ENCODE measurements around the gene BCAR3. TPM values are rescaled to one million over a fixed set of nuclear protein-coding genes. Genes with fewer than 3 reads are reported as not detected.
A peak's percentile ranks its signal among the peaks of the same experiment; 100 is the strongest.

BCAR3 gene
- total and polyA plus RNA-seq, 2 donors from 2014 or later = 25.4 to 28.4 TPM

- H3K27me3 ChIP-seq (ENCODE audit: control insufficient read depth, insufficient read depth, low read length) = no peaks in the 10 kb centered on the region
- FAIRE-seq (no peak), DNase-seq (no peak)
- peaks cover 0 to 25% (median 6%) of the 10 kb centered on the region in 3 donors for H3K4me1 ChIP-seq (ENCODE audit: control insufficient read depth in 2 of 3, insufficient read depth in 2 of 3, low read depth in 1 of 3, low read length in 3 of 3)
- no peak overlapping the region for H3K9ac ChIP-seq (ENCODE audit: low read length in 3 of 3)
- no peak overlapping the region for H3K4me3 ChIP-seq (ENCODE audit: low read length in 3 of 3)
- H3K36me3 ChIP-seq (ENCODE audit: control insufficient read depth in 2 of 3, insufficient read depth in 3 of 3, low read length in 3 of 3) = no peaks in the 10 kb centered on the region
- intact Hi-C loops (cut with DNase I) = no loop called here
- H3K27ac ChIP-seq (ENCODE audit: low read depth in 2 of 2, low read length in 2 of 2) = no peak overlapping the region
- no peaks in the 10 kb centered on the region for H3K9me3 ChIP-seq (ENCODE audit: control insufficient read depth in 2 of 3, insufficient read depth in 1 of 3, low read length in 3 of 3)
- TF ChIP-seq CTCF (IDR thresholded peaks at IDR 0.05; ENCODE audit: borderline replicate concordance, extremely low read depth, insufficient read depth) = no peak
Observed at GRCh38 chr1:93665015-93665414, 16.6 kb downstream of the BCAR3 start.

DNA sequence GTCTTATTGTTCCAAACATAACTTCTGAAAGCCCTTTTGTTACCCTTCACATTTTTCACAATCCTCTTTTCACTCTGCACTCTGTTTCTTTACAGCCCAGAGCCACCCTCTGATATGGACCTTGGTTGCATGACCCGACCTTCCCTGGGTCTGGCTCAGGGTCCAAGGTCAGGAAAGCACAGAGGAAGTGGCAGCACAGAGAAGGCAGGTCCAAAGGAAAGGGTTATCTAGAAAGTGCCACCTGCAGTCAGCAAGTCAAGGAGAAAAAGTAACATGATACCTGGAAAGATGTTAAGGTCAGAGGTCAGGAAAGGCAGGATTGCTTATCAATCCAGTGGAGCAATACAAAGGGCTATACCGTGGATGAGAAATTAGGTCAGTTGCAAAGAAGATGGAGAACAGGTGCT, 18.4 kb downstream of the BCAR3 start:
- no peak for FAIRE-seq
- DNase-seq = no peak
- Histone ChIP-seq H3K9ac (ENCODE audit: low read length in 3 of 3) (no peak overlapping the region), H3K4me1 (ENCODE audit: control insufficient read depth in 2 of 3, insufficient read depth in 2 of 3, low read depth in 1 of 3, low read length in 3 of 3) (peaks cover 0 to 25% (median 6%) of the 10 kb centered on the region in 3 donors), H3K4me3 (ENCODE audit: low read length in 3 of 3) (no peak overlapping the region), H3K9me3 (ENCODE audit: control insufficient read depth in 2 of 3, insufficient read depth in 1 of 3, low read length in 3 of 3) (no peaks in the 10 kb centered on the region), H3K27me3 (ENCODE audit: control insufficient read depth, insufficient read depth, low read length) (no peaks in the 10 kb centered on the region), H3K27ac (ENCODE audit: low read depth in 2 of 2, low read length in 2 of 2) (peak overlapping the region in 1 of 2 donors; percentile 20), H3K36me3 (ENCODE audit: control insufficient read depth in 2 of 3, insufficient read depth in 3 of 3, low read length in 3 of 3) (no peaks in the 10 kb centered on the region)
- TF ChIP-seq CTCF (IDR thresholded peaks at IDR 0.05; ENCODE audit: borderline replicate concordance, extremely low read depth, insufficient read depth) = no peak
- intact Hi-C loops (cut with DNase I) = no loop called here

DNA sequence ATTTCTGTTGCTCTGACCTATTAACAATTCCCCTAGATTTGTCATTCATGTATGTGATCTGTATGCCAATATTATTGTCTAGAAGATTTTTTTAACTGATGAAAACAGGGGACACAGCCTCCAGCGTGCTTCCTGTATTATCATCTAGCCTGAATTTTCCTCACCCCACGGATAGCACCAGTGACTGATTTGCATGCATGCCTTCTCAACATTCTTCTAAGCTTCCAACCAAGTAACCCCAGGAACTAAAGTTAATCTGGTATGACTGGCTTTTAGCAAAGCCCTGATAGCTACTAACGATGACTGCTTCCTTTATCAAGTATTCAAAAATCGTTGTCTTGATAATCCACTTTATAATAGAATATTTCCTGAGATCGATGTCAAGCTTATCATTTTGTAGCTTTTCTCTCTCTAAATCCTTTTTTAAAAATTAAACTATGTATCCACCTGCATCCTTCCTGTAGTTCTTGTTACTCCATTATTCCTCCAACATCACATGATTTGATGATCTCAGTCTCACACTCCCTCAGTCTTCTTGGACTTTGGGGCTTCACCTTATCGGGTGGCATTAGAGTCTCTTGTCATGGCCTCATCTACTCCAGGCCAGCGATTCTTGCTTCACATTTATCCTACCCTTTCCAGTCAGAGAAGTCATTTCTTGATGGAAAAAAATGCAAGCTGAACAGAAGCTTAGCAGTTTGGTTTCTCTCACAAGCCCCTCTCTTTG, 19.0 kb downstream of the BCAR3 start:
- Histone ChIP-seq H3K4me1 (ENCODE audit: control insufficient read depth in 2 of 3, insufficient read depth in 2 of 3, low read depth in 1 of 3, low read length in 3 of 3) (peaks cover 0 to 25% (median 6%) of the 10 kb centered on the region in 3 donors), H3K9ac (ENCODE audit: low read length in 3 of 3) (no peak overlapping the region)

More for the DNA sequence above, 19.0 kb downstream of the BCAR3 start:
- intact Hi-C loops (cut with DNase I) = no loop called here
- Histone ChIP-seq H3K27ac (ENCODE audit: low read depth in 2 of 2, low read length in 2 of 2) (peak overlapping the region in 1 of 2 donors; percentile 58), H3K27me3 (ENCODE audit: control insufficient read depth, insufficient read depth, low read length) (no peaks in the 10 kb centered on the region), H3K9me3 (ENCODE audit: control insufficient read depth in 2 of 3, insufficient read depth in 1 of 3, low read length in 3 of 3) (no peaks in the 10 kb centered on the region), H3K36me3 (ENCODE audit: control insufficient read depth in 2 of 3, insufficient read depth in 3 of 3, low read length in 3 of 3) (no peaks in the 10 kb centered on the region), H3K4me3 (ENCODE audit: low read length in 3 of 3) (peak overlapping the region in 2 of 3 donors; percentile 11 to 26)
- no peak for TF ChIP-seq CTCF (IDR thresholded peaks at IDR 0.05; ENCODE audit: borderline replicate concordance, extremely low read depth, insufficient read depth)
- DNase-seq = no peak
- FAIRE-seq = no peak

Data from kidney (tissue), 14 donors.